ENCODE measurements around the gene OSBP. TPM values are rescaled to one million over a fixed set of nuclear protein-coding genes. Genes with fewer than 3 reads are reported as not detected.

The OSBP gene
- total RNA-seq, 2 donors from 2014 or later = 28.5 to 30.3 TPM

- no peaks in the 10 kb centered on the region for H3K9me3 ChIP-seq
- TF ChIP-seq CTCF (IDR thresholded peaks at IDR 0.05) = peak in 1 of 7 experiments; percentile 22
- TF ChIP-seq POLR2A (IDR thresholded peaks at IDR 0.05) = peak in 2 of 3 donors; percentile 48 to 49
- ATAC-seq (peak; percentile 2), DNase-seq (peak; percentile 70 to 88 (median 78))
- H3K4me1 ChIP-seq = peaks cover 52% of the 10 kb centered on the region
- no peak overlapping the region for H3K4me3 ChIP-seq
- 11 to 23% methylated on average over 6 of the region's 6 CpGs for WGBS, 2 donors
- intact Hi-C loops (cut with DNase I) = loop anchor here (5.0 kb wide), 1 partner anchor 45 kb away; no protein-coding TSS in a partner anchor
- peak overlapping the region; percentile 50 to 82 (median 67) for H3K27ac ChIP-seq
- H3K36me3 ChIP-seq (replicated peaks in 1 of 2; ENCODE audit: insufficient read depth in 1 of 2, low read depth in 2 of 2) = peaks cover 4 to 20% of the 10 kb centered on the region in 2 donors
- H3K27me3 ChIP-seq = no peaks in the 10 kb centered on the region
Observed at GRCh38 chr11:59611570-59612565, 3.7 kb downstream of the OSBP start.

- 57 to 82% methylated on average over 4 to 7 of the region's 7 CpGs for WGBS, 2 donors
- DNase-seq (no peak), ATAC-seq (no peak)
- H3K4me1 ChIP-seq = peaks cover 48% of the 10 kb centered on the region
- TF ChIP-seq POLR2A (IDR thresholded peaks at IDR 0.05) = no peak
- no peak for TF ChIP-seq CTCF (IDR thresholded peaks at IDR 0.05)
- H3K27ac ChIP-seq = peak overlapping the region in 2 of 4 donors; percentile 68 to 82
- intact Hi-C loops (cut with DNase I) = loop anchor here (5.0 kb wide), 1 partner anchor 43 kb away; no protein-coding TSS in a partner anchor
- no peaks in the 10 kb centered on the region for H3K9me3 ChIP-seq
- H3K27me3 ChIP-seq = no peaks in the 10 kb centered on the region
- no peak overlapping the region for H3K4me3 ChIP-seq
- H3K36me3 ChIP-seq (replicated peaks in 1 of 2; ENCODE audit: insufficient read depth in 1 of 2, low read depth in 2 of 2) = peaks cover 4 to 29% of the 10 kb centered on the region in 2 donors
Observed at GRCh38 chr11:59610289-59610688, 5.3 kb downstream of the OSBP start.

GRCh38 chr11:59607703-59608454 is 7.7 kb downstream of the OSBP start:
- H3K4me3 ChIP-seq = no peak overlapping the region
- H3K27me3 ChIP-seq = no peaks in the 10 kb centered on the region
- no peaks in the 10 kb centered on the region for H3K9me3 ChIP-seq
- H3K36me3 ChIP-seq (replicated peaks in 1 of 2; ENCODE audit: insufficient read depth in 1 of 2, low read depth in 2 of 2) = peaks cover 4 to 29% of the 10 kb centered on the region in 2 donors
- DNase-seq (no peak), ATAC-seq (no peak)
- intact Hi-C loops (cut with DNase I) = loop anchor here (10.0 kb wide), 1 partner anchor 63 kb away; no protein-coding TSS in a partner anchor
- H3K27ac ChIP-seq = no peak overlapping the region
- 65 to 70% methylated on average over 6 of the region's 6 CpGs for WGBS, 2 donors
- no peak for TF ChIP-seq POLR2A (IDR thresholded peaks at IDR 0.05)
- TF ChIP-seq CTCF (IDR thresholded peaks at IDR 0.05) = no peak
- peaks cover 47% of the 10 kb centered on the region for H3K4me1 ChIP-seq

- Histone ChIP-seq H3K9me3 (no peaks in the 10 kb centered on the region), H3K36me3 (replicated peaks in 1 of 2; ENCODE audit: insufficient read depth in 1 of 2, low read depth in 2 of 2) (peaks cover 14 to 38% of the 10 kb centered on the region in 2 donors), H3K27me3 (no peaks in the 10 kb centered on the region), H3K4me1 (peaks cover 39% of the 10 kb centered on the region), H3K27ac (peak overlapping the region; percentile 34 to 85 (median 72)), H3K4me3 (no peak overlapping the region)
- TF ChIP-seq POLR2A (IDR thresholded peaks at IDR 0.05) (no peak), CTCF (IDR thresholded peaks at IDR 0.05) (no peak)
- peak in 1 of 4 donors; percentile 12 for DNase-seq
- ATAC-seq = no peak
- intact Hi-C loops (cut with DNase I) = loop anchor here (10.0 kb wide), 1 partner anchor 58 kb away; no protein-coding TSS in a partner anchor
- 58 to 64% methylated on average over 6 of the region's 6 CpGs for WGBS, 2 donors
Observed at GRCh38 chr11:59602432-59602831, 13.1 kb downstream of the OSBP start.

Data from body of pancreas (tissue), 4 donors.